ENCODE measurements around the gene SYNE2.

GRCh38 chr14:64221391-64222003 lies 368.7 kb downstream of the SYNE2 start:
- TF ChIP-seq CTCF (IDR thresholded peaks at IDR 0.05; ENCODE audit: low read depth, low read length, poor library complexity, severe bottlenecking), result no peak
- TF ChIP-seq EZH2phosphoT487 (IDR thresholded peaks at IDR 0.05; ENCODE audit: borderline replicate concordance, low read length), result no peak
